ENCODE results near the gene PNPLA8. TPM values are rescaled to one million over a fixed set of nuclear protein-coding genes. Genes with fewer than 3 reads are reported as not detected.

PNPLA8 gene
- total and polyA plus RNA-seq, 2 donors (not counting 1 experiment from before 2014, with no cell fraction given): 12.3 to 57.3 TPM

- no peak overlapping the region for H3K27ac Mint-ChIP-seq
- WGBS (ENCODE audit: insufficient coverage): 100% methylated on average over 4 of the region's 5 CpGs
- no peaks in the 10 kb centered on the region for H3K27me3 Mint-ChIP-seq
- peaks cover 4 to 58% of the 10 kb centered on the region in 2 experiments for H3K36me3 ChIP-seq (replicated peaks in 1 of 2; ENCODE audit: control extremely low read depth in 1 of 2, control insufficient read depth in 1 of 2, extremely low read depth in 1 of 2, insufficient read depth in 2 of 2, low read length in 1 of 2)
- H3K79me2 ChIP-seq (ENCODE audit: control insufficient read depth, insufficient read depth, low read length): no peaks in the 10 kb centered on the region
- intact Hi-C loops (cut with micrococcal nuclease): no loop called here
- peaks cover 6% of the 10 kb centered on the region for H3K4me1 Mint-ChIP-seq
- H2AFZ ChIP-seq (ENCODE audit: insufficient read depth, low read depth, low read length, poor library complexity, severe bottlenecking): no peak overlapping the region
- no peak for TF ChIP-seq CTCF (IDR thresholded peaks at IDR 0.05)
- no peak for TF ChIP-seq EZH2 (IDR thresholded peaks at IDR 0.05; ENCODE audit: borderline replicate concordance, insufficient read depth, low read depth, low read length, poor library complexity, severe bottlenecking)
- peaks cover 11% of the 10 kb centered on the region for H4K20me1 ChIP-seq (ENCODE audit: control insufficient read depth, insufficient read depth, low read length, poor library complexity, severe bottlenecking)
- ChIA-PET CTCF (no interaction called here), POLR2A (no interaction called here)
- no peak overlapping the region for H3K4me3 Mint-ChIP-seq
- H3K27me3 ChIP-seq (replicated peaks in 1 of 4; ENCODE audit: control extremely low read depth in 1 of 4, control insufficient read depth in 3 of 4, insufficient read depth in 4 of 4, low read length in 3 of 4): no peaks in the 10 kb centered on the region
- no peak overlapping the region for H3K27ac ChIP-seq (ENCODE audit: low read length in 2 of 2)
- no peaks in the 10 kb centered on the region for H3K9me3 Mint-ChIP-seq (ENCODE audit: insufficient read depth)
- ATAC-seq (ENCODE audit: low read depth) (no peak), DNase-seq (no peak)
- H3K9me3 ChIP-seq (ENCODE audit: control extremely low read depth in 1 of 3, control insufficient read depth in 2 of 3, insufficient read depth in 1 of 3, low read length in 2 of 3): no peaks in the 10 kb centered on the region
- no peaks in the 10 kb centered on the region for H3K4me1 ChIP-seq (ENCODE audit: control insufficient read depth in 2 of 2, insufficient read depth in 2 of 2, low read length in 2 of 2)
- no peak overlapping the region for H3K9ac ChIP-seq (ENCODE audit: low read length)
- H3K4me2 ChIP-seq (replicated peaks; ENCODE audit: low read depth, low read length, poor library complexity, severe bottlenecking): no peak overlapping the region
- H3K4me3 ChIP-seq (ENCODE audit: control extremely low read depth in 1 of 5, extremely low read depth in 1 of 5, insufficient read depth in 1 of 5, low read depth in 2 of 5, low read length in 4 of 5): no peak overlapping the region
Measured at GRCh38 chr7:108480311-108480710, 45.6 kb downstream of the PNPLA8 start.

- H3K4me1 ChIP-seq (ENCODE audit: control insufficient read depth in 2 of 2, insufficient read depth in 2 of 2, low read length in 2 of 2): no peaks in the 10 kb centered on the region
- POLR2A ChIA-PET: interaction anchor here (1.0 kb wide), 1 partner anchor 24 kb away, joined by 3 read pairs; no protein-coding TSS in a partner anchor
- Mint-ChIP-seq H3K4me3 (no peak overlapping the region), H3K27me3 (no peaks in the 10 kb centered on the region), H3K9me3 (ENCODE audit: insufficient read depth) (no peaks in the 10 kb centered on the region), H3K27ac (no peak overlapping the region), H3K4me1 (peaks cover 6% of the 10 kb centered on the region)
- 100% methylated on average over 1 of the region's 2 CpGs for WGBS (ENCODE audit: insufficient coverage)
- H4K20me1 ChIP-seq (ENCODE audit: control insufficient read depth, insufficient read depth, low read length, poor library complexity, severe bottlenecking): peaks cover 14% of the 10 kb centered on the region
- H3K27ac ChIP-seq (ENCODE audit: low read length in 2 of 2): no peak overlapping the region
- H2AFZ ChIP-seq (ENCODE audit: insufficient read depth, low read depth, low read length, poor library complexity, severe bottlenecking): no peak overlapping the region
- peaks cover 4 to 58% of the 10 kb centered on the region in 2 experiments for H3K36me3 ChIP-seq (replicated peaks in 1 of 2; ENCODE audit: control extremely low read depth in 1 of 2, control insufficient read depth in 1 of 2, extremely low read depth in 1 of 2, insufficient read depth in 2 of 2, low read length in 1 of 2)
- H3K9ac ChIP-seq (ENCODE audit: low read length): no peak overlapping the region
- TF ChIP-seq CTCF (IDR thresholded peaks at IDR 0.05): no peak
- TF ChIP-seq EZH2 (IDR thresholded peaks at IDR 0.05; ENCODE audit: borderline replicate concordance, insufficient read depth, low read depth, low read length, poor library complexity, severe bottlenecking): no peak
- no peak for ATAC-seq (ENCODE audit: low read depth)
- CTCF ChIA-PET: interaction anchor here (0.6 to 1.5 kb wide), 4 partner anchors 10 to 27 kb away, joined by 3 to 6 read pairs (median 3); partner anchors contain the start of gene NRCAM
- no peak overlapping the region for H3K4me3 ChIP-seq (ENCODE audit: control extremely low read depth in 1 of 5, extremely low read depth in 1 of 5, insufficient read depth in 1 of 5, low read depth in 2 of 5, low read length in 4 of 5)
- H3K79me2 ChIP-seq (ENCODE audit: control insufficient read depth, insufficient read depth, low read length): no peaks in the 10 kb centered on the region
- no peak for DNase-seq
- H3K27me3 ChIP-seq (replicated peaks in 1 of 4; ENCODE audit: control extremely low read depth in 1 of 4, control insufficient read depth in 3 of 4, insufficient read depth in 4 of 4, low read length in 3 of 4): no peaks in the 10 kb centered on the region
- no peak overlapping the region for H3K4me2 ChIP-seq (replicated peaks; ENCODE audit: low read depth, low read length, poor library complexity, severe bottlenecking)
- intact Hi-C loops (cut with micrococcal nuclease): no loop called here
- no peaks in the 10 kb centered on the region for H3K9me3 ChIP-seq (ENCODE audit: control extremely low read depth in 1 of 3, control insufficient read depth in 2 of 3, insufficient read depth in 1 of 3, low read length in 2 of 3)
Measured at GRCh38 chr7:108479751-108480150, 46.2 kb downstream of the PNPLA8 start.

All from B cell (primary cell).